Mucosa of descending colon (tissue), 3 donors: Measurements from ENCODE around the gene THOC6. TPM values are rescaled to one million over a fixed set of nuclear protein-coding genes. Genes with fewer than 3 reads are reported as not detected.

Source experiments
- ATAC-seq: fragments of 200-7000 bp; cut with Tn5 transposase; one replicate; pipeline ENCODE4 v1.9.1; 2020; ENCODE audit warnings: mild to moderate bottlenecking, moderate library complexity
- DNase-seq, 3 donors: peaks; one replicate each; pipeline ENCODE4 v3.0.0-alpha.2; 2020
- H3K36me3 ChIP-seq: fragments of 200-600 bp; one replicate; pipeline ENCODE4 v1.8.0; 2021; ENCODE audit warnings: low read depth, mild to moderate bottlenecking
- H3K4me1 ChIP-seq: fragments of 200-600 bp; one replicate; pipeline ENCODE4 v1.8.0; 2021; ENCODE audit warnings: low read depth, mild to moderate bottlenecking
- H3K4me3 ChIP-seq: fragments of 200-600 bp; one replicate; pipeline ENCODE4 v1.8.0; 2021; ENCODE audit warnings: mild to moderate bottlenecking
- H3K9me3 ChIP-seq: fragments of 200-600 bp; one replicate; pipeline ENCODE4 v1.8.0; 2021; ENCODE audit warnings: mild to moderate bottlenecking
- intact Hi-C, 2 donors: fragments of 100-400 bp; cut with DNase I in 1 of 2; cut with micrococcal nuclease in 1 of 2; formaldehyde crosslinking; loops; one replicate each; pipeline versions ENCODE4 v1.11.0 to v1.11.1; 2022; cut with DNase I, micrococcal nuclease
- total RNA-seq, 3 donors: library from RNA; stranded (reverse); fragmentation: NEBNext Ultra II Directional in 2 of 3; extraction: Animal tissue kit (Norgen Biotek cat#: 25700) in 2 of 3; gene quantifications; one replicate each; pipeline versions ENCODE4 v1.2.1 to v1.2.4, GENCODE V29; 2021 to 2023
- TF ChIP-seq, protein P1 (sequence below): fragments of 200-600 bp; IDR thresholded peaks from one replicate; pipeline ENCODE4 v1.8.0; 2022; ENCODE audit warnings: antibody characterized with exemption, mild to moderate bottlenecking
- donor health status: DM: no; HTN: no; CAD: no; lungs with moderate emphysema.
- donor health status: DM: no; HTN: no; CAD: no.
- donor health status: DM: no; HTN: yes; CAD: no.

THOC6 gene
- total RNA-seq, 3 donors from 2014 or later: 23.7 to 26.0 (median 25.7) TPM

DNA sequence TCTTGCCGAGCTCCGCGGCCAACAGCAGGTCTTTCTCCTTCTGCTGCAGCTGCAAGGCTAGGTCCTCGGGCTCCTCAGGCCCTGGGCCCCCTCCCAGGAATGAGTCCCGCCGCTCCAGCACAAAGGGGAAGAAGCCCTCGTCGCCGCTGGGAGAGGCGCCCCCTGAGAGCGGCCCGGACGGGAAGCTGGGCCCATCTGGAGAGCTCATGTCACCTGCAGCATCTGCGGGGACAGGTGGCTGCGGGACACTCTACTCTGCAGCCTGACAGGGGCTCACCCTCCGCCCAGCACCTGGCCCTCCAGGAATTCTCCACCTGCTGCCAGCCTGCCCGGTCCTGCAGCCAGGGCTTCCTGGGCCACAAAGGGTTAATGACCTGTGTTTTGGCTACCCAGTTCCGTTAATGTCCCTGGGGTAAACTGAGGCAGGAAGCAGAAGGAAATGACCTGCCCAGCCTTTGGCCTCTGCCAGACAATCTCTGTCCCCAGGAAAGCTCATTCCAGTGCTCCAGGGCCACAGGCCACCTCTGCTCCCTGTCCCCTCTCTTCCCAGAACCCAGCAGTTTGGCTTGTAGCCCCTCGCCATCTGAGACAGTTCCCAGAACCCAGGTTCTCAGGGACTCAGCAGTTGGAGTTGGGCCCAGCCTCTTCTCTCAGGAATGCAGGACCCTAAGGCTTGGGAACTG lies 11.6 kb downstream of the THOC6 start:
- Histone ChIP-seq H3K9me3 (no peaks in the 10 kb centered on the region), H3K4me1 (peaks cover 34% of the 10 kb centered on the region), H3K4me3 (no peak overlapping the region), H3K36me3 (no peaks in the 10 kb centered on the region)
- no peak for ATAC-seq
- intact Hi-C loops: no loop called here
- peak in 1 of 3 donors; percentile 56 for DNase-seq
- TF ChIP-seq, protein P1, sequence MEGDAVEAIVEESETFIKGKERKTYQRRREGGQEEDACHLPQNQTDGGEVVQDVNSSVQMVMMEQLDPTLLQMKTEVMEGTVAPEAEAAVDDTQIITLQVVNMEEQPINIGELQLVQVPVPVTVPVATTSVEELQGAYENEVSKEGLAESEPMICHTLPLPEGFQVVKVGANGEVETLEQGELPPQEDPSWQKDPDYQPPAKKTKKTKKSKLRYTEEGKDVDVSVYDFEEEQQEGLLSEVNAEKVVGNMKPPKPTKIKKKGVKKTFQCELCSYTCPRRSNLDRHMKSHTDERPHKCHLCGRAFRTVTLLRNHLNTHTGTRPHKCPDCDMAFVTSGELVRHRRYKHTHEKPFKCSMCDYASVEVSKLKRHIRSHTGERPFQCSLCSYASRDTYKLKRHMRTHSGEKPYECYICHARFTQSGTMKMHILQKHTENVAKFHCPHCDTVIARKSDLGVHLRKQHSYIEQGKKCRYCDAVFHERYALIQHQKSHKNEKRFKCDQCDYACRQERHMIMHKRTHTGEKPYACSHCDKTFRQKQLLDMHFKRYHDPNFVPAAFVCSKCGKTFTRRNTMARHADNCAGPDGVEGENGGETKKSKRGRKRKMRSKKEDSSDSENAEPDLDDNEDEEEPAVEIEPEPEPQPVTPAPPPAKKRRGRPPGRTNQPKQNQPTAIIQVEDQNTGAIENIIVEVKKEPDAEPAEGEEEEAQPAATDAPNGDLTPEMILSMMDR: no peak

DNA sequence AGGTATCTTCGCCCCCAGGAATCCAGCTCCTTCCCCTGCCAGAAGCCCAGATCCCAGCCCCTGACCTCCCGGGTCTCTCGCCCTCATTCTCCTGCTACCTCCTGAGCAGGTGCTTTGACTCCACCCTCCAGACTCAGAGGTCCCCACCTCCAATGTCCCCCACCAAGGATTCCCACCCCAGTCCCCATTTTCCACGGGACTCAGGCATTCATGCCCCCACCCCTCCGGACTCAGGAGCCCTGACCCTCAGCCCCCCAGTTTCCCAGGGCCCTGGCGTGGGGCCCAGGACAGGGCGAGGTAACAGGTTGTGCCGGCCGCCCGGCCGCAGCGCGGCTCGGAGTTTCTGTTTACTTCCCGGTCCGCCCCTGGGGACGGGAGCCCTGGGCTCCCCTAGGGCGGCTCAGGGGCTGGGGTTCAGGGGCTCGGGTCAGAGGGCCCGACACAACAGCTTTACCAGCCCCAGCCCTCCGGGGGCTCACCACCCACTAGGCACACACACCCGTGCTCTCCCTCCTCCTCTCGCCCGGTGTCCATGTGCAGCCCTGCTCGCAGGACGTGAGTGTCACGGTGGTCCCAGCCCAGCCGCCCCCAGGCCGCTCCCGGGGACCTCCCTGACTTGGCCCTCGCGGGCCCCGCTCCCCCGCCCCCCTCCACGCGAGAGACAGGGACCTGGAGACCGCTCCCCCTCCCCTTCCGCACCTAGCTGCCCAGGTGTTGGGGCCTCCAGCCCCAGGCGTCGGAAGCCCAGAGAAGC lies 12.3 kb downstream of the THOC6 start:
- DNase-seq (peak; percentile 67 to 84 (median 82)), ATAC-seq (peak; percentile 63)
- TF ChIP-seq, protein P1: no peak
- H3K4me1 ChIP-seq: peaks cover 34% of the 10 kb centered on the region
- no peaks in the 10 kb centered on the region for H3K9me3 ChIP-seq
- no peaks in the 10 kb centered on the region for H3K36me3 ChIP-seq
- intact Hi-C loops: no loop called here
- H3K4me3 ChIP-seq: peak overlapping the region; percentile 42

DNA sequence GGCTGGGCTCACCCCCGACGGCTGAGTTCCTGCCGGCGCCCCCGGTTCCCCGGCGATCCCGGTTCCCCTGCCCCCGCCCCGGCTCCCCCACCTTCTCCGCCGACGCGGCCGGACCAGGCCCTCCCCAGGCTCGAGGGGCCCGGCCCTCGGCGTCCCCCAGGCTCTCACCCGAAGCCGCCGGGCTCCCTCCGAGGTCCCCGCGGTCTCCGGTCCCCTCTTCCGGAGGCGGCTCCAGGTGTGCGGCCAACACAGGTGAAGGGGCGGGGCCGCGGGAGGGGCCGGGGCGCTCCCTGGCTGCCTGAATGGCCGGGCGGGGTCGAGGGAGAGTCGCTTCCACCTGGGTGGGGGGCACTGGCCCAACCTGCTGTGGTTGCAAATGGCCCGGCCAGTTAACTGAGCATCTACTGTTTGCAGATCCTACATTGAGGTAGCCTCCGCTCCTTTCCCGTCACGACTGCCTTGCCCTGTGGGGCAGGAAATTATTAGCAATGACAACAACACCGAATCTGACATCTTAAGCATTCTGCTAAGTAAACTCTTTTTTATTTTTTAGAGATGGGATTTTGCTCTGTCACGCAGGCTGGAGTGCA lies 13.0 kb downstream of the THOC6 start, which contains the start of gene BICDL2:
BICDL2 (minus strand) TSS at position 219 of the 590 bp plus-strand sequence. CDS start 1,448 bp downstream, outside the sequence.
- intact Hi-C loops: no loop called here
- peak; percentile 87 to 94 (median 89) for DNase-seq
- Histone ChIP-seq H3K4me3 (peak within 1 kb of the TSS; percentile 42), H3K36me3 (no peaks in the 10 kb centered on the region), H3K9me3 (no peaks in the 10 kb centered on the region), H3K4me1 (peaks cover 28% of the 10 kb centered on the region)
- TF ChIP-seq, protein P1: no peak
- ATAC-seq: peak; percentile 77

DNA sequence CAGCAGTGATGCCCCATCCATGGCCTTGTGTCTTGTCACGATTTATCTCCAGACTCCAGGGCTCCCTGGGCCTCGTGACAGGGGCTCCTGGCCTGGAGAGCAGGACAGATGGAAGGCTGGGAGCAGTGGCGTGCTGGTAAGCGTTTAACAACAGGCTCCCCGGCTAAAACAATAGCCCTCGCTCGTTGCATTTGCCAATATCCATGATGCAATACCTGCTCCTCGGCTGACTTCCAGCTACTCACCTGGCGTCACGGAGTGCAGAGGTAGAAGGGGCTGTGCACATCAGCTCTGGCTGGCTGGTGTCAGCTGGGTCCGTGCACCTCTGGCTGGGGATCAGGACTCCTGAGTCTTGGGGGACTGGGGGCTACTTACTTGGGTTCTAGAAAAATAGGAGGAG lies 14.4 kb downstream of the THOC6 start:
- intact Hi-C loops: no loop called here
- peaks cover 21% of the 10 kb centered on the region for H3K4me1 ChIP-seq
- no peaks in the 10 kb centered on the region for H3K36me3 ChIP-seq
- DNase-seq: peak; percentile 72 to 73 (median 72)
- H3K9me3 ChIP-seq: no peaks in the 10 kb centered on the region
- TF ChIP-seq, protein P1: no peak
- no peak overlapping the region for H3K4me3 ChIP-seq
- ATAC-seq: peak; percentile 59

DNA sequence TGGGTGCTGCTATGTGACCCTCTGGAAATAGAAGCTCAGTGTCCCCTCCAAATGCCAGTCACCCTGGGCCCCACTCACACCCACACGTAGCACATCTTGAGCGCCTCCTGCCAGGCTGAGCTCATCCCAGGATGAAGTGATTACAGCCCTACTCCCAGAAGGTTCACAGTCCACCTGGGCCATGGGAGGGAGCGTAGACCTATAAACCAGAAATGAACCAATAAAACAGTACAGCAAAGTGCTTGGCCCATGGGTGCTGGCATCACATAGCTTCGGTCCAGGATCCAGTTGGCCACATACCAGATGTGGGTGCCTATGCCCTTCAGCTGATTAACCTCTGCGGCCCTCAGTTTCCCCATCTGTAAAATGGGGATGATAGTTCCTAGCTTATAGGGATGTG lies 15.1 kb downstream of the THOC6 start:
- peaks cover 21% of the 10 kb centered on the region for H3K4me1 ChIP-seq
- TF ChIP-seq, protein P1: no peak
- no peaks in the 10 kb centered on the region for H3K9me3 ChIP-seq
- no peak overlapping the region for H3K4me3 ChIP-seq
- intact Hi-C loops: no loop called here
- no peaks in the 10 kb centered on the region for H3K36me3 ChIP-seq
- DNase-seq: peak; percentile 75 to 81 (median 78)
- ATAC-seq: peak; percentile 81
